Upper lobe of right lung (tissue), 1 donor: Measurements from ENCODE around the gene EDARADD. TPM values are rescaled to one million over a fixed set of nuclear protein-coding genes. Genes with fewer than 3 reads are reported as not detected.

Source experiments
- ATAC-seq: fragments of 200-7000 bp; cut with Tn5 transposase; one replicate; pipeline ENCODE4 v1.9.1; 2020; ENCODE audit warnings: mild to moderate bottlenecking, moderate library complexity
- DNase-seq: peaks from one replicate; pipeline ENCODE4 v3.0.0-alpha.2; 2020
- H3K27ac ChIP-seq: fragments of 200-600 bp; one replicate; pipeline ENCODE4 v1.8.0; 2022
- H3K27me3 ChIP-seq: fragments of 200-600 bp; one replicate; pipeline ENCODE4 v1.8.0; 2022; ENCODE audit warnings: mild to moderate bottlenecking
- H3K36me3 ChIP-seq: fragments of 200-600 bp; one replicate; pipeline ENCODE4 v1.8.0; 2022
- H3K4me1 ChIP-seq: fragments of 200-600 bp; one replicate; pipeline ENCODE4 v1.8.0; 2022
- H3K4me3 ChIP-seq: fragments of 200-600 bp; one replicate; pipeline ENCODE4 v1.8.0; 2022; ENCODE audit warnings: mild to moderate bottlenecking
- H3K9me3 ChIP-seq: fragments of 200-600 bp; one replicate; pipeline ENCODE4 v1.8.0; 2022
- intact Hi-C: fragments of 100-400 bp; cut with DNase I; formaldehyde crosslinking; loops from one replicate; pipeline ENCODE4 v1.11.0; 2022
- total RNA-seq: library from RNA; stranded (reverse); fragmentation: NEBNext Ultra II Directional; extraction: Animal tissue kit (Norgen Biotek cat#: 25700); gene quantifications from one replicate; pipeline ENCODE4 v1.2.1, GENCODE V29; 2021
- TF ChIP-seq, protein P1 (sequence below): fragments of 200-600 bp; IDR thresholded peaks from one replicate; pipeline ENCODE4 v1.8.0; 2022; ENCODE audit warnings: antibody characterized with exemption
- donor health status: DM: no; HTN: yes; CAD: no; lungs with severe emphysema.

The EDARADD gene
- total RNA-seq, 1 donor from 2014 or later, result 0.78 TPM

DNA sequence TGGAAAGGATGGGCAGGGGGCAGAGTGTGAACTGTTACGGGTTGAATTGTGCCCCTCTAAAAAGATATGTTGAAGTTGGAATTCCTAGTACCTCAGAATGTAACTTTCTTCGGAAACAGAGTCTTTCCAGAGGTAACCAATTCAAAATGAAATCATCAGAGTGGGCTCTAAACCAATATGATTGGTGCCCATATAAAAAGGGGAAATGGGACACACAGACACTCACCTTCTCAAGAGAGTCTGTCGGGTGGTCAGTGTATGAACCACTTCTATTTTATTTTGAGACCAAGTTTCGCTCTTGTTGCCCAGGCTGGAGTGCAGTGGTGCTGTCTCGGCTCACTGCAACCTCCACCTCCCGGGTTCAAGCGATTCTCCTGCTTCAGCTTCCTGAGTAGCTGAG lies 7.6 kb downstream of the EDARADD start:
- intact Hi-C loops, result no loop called here
- Histone ChIP-seq H3K27me3 (peaks cover 5% of the 10 kb centered on the region), H3K27ac (no peak overlapping the region), H3K4me1 (no peaks in the 10 kb centered on the region), H3K9me3 (no peaks in the 10 kb centered on the region), H3K4me3 (no peak overlapping the region), H3K36me3 (no peaks in the 10 kb centered on the region)
- DNase-seq (no peak), ATAC-seq (no peak)
- TF ChIP-seq, protein P1, sequence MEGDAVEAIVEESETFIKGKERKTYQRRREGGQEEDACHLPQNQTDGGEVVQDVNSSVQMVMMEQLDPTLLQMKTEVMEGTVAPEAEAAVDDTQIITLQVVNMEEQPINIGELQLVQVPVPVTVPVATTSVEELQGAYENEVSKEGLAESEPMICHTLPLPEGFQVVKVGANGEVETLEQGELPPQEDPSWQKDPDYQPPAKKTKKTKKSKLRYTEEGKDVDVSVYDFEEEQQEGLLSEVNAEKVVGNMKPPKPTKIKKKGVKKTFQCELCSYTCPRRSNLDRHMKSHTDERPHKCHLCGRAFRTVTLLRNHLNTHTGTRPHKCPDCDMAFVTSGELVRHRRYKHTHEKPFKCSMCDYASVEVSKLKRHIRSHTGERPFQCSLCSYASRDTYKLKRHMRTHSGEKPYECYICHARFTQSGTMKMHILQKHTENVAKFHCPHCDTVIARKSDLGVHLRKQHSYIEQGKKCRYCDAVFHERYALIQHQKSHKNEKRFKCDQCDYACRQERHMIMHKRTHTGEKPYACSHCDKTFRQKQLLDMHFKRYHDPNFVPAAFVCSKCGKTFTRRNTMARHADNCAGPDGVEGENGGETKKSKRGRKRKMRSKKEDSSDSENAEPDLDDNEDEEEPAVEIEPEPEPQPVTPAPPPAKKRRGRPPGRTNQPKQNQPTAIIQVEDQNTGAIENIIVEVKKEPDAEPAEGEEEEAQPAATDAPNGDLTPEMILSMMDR, result no peak

DNA sequence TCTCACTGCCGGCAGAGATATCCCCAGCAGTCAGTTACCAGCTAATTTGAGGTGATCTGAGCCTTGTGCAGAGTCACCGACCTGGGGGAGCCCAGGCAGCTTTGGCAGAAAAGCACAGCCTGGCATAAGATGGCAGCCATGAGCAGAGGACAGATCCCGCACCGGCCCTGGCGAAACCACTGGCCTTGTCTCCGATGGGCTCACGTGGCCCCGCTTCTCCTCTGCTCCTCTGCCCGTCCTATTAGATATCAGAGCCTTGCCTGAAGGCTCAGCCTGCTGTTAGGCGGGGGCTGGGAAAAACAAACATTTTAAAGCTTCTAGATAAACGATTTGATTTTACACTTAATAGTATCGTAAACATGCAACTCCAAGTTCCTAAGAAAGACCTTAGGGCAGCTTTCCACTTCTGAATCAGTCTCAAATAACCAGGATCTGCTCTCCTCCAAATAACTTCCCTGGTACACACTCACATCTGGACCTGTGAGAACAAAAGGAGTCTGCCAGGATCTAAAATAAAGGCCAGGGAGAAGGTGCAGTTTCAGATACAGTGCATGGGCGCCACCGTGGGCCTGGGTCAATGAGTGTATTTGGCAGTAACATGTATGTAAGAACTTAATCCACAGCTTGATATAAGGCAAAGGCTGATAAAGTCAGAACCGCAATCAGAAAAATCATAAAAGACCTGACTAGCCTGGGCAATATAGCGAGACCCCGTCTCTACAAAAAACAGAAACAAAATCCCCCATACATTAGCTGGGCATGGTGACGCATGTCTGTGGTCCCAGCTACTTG lies 10.0 kb downstream of the EDARADD start:
- H3K27ac ChIP-seq, result no peak overlapping the region
- TF ChIP-seq, protein P1, result no peak
- no peak for ATAC-seq
- no peaks in the 10 kb centered on the region for H3K9me3 ChIP-seq
- no peaks in the 10 kb centered on the region for H3K4me1 ChIP-seq
- H3K27me3 ChIP-seq, result no peaks in the 10 kb centered on the region
- intact Hi-C loops, result no loop called here
- H3K4me3 ChIP-seq, result no peak overlapping the region
- no peaks in the 10 kb centered on the region for H3K36me3 ChIP-seq
- no peak for DNase-seq

DNA sequence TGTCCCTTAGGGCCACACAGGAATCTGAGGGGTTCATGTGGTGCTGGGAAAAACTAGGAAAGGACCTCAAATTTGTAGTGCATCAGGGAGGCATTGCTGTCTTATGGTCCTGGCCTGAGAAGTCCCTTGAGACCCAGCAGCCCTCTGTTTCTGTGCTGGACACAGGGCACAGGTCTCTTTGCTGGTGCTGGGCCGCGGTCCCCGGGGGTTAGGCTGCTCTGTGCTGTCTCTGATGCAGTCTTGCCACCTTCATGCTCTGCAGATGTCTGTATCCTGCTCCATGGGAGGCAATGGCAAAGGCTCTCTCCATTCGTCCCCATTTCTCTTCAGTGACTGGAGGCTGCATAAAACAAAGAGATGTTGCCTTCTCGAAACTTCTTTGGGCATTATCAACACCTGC lies 13.0 kb downstream of the EDARADD start:
- Histone ChIP-seq H3K27me3 (no peaks in the 10 kb centered on the region), H3K9me3 (no peaks in the 10 kb centered on the region), H3K4me1 (no peaks in the 10 kb centered on the region), H3K4me3 (no peak overlapping the region), H3K36me3 (no peaks in the 10 kb centered on the region), H3K27ac (no peak overlapping the region)
- TF ChIP-seq, protein P1, result no peak
- no peak for ATAC-seq
- intact Hi-C loops, result no loop called here
- no peak for DNase-seq

DNA sequence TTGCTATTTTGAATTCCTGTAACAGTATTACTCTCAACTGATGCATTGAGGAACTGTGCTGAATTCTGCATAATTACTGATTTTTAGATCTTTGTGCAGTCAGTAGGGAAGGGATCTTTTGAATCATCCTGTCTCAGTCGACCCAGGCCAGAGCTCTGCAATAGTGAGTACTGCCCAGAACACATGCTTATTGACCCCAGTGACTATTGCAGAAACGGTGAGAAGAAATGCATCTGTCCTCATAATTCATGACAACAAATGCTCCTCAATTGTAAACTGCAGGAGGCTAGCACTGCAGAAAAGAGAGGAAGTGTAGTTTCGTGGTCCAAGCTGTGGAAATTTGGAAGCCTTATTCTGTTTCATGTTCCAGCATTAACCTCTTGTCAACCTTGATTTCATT lies 19.6 kb downstream of the EDARADD start:
- TF ChIP-seq, protein P1, result no peak
- Histone ChIP-seq H3K9me3 (no peaks in the 10 kb centered on the region), H3K27me3 (no peaks in the 10 kb centered on the region), H3K4me1 (no peaks in the 10 kb centered on the region), H3K4me3 (no peak overlapping the region), H3K27ac (no peak overlapping the region), H3K36me3 (no peaks in the 10 kb centered on the region)
- DNase-seq (no peak), ATAC-seq (no peak)
- intact Hi-C loops, result no loop called here

DNA sequence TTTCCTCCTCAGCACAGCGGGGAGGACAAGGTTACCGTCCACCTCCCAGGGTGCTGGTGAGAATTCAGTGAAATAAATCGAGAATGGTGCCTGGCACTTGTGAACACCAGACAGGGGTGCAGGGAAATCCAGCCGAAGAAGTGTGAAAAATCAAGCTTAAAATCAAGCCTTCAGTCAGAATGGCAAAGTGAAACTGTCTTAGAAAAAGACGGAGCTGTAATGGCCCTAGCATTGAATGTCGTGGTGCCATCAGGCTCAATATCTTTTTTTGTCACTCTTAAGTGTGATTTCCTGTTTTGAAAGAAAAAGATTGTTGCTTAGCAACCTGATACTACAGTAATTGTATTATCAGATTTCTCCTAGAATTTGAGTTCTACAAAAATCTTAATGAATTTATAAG lies 22.1 kb downstream of the EDARADD start:
- Histone ChIP-seq H3K4me1 (no peaks in the 10 kb centered on the region), H3K4me3 (no peak overlapping the region), H3K27ac (peak overlapping the region; percentile 65), H3K27me3 (no peaks in the 10 kb centered on the region), H3K9me3 (no peaks in the 10 kb centered on the region), H3K36me3 (no peaks in the 10 kb centered on the region)
- no peak for ATAC-seq
- intact Hi-C loops, result no loop called here
- no peak for DNase-seq
- TF ChIP-seq, protein P1, result no peak

DNA sequence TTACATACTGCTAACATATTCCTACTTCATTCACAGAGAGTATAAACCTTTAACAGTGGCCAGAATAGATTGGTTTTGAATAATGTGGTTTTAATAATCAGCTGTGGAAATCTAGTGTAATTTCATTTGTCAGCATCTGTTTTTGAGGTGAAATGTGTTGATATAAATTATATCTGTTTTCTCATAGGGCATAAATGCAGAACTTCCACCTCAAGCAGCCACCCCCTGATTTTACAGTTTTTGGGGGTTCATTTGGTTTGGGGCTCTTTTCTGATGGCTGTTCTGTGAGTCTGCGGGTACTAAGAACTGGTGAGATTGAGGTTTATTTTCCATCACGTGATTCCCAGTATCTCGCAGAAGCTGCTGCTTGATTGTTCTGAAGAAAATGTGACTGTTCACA lies 23.2 kb downstream of the EDARADD start:
- no peaks in the 10 kb centered on the region for H3K27me3 ChIP-seq
- no peak overlapping the region for H3K4me3 ChIP-seq
- intact Hi-C loops, result no loop called here
- no peak for ATAC-seq
- no peaks in the 10 kb centered on the region for H3K36me3 ChIP-seq
- no peak overlapping the region for H3K27ac ChIP-seq
- no peaks in the 10 kb centered on the region for H3K9me3 ChIP-seq
- TF ChIP-seq, protein P1, result no peak
- no peak for DNase-seq
- H3K4me1 ChIP-seq, result no peaks in the 10 kb centered on the region
